ENCODE results near the gene SLC25A51.
"Not testable (repeated sequence)": the region's sequence is repeated elsewhere in the genome, so short reads cannot be mapped to it uniquely, and the experiment has no call there.

DNA sequence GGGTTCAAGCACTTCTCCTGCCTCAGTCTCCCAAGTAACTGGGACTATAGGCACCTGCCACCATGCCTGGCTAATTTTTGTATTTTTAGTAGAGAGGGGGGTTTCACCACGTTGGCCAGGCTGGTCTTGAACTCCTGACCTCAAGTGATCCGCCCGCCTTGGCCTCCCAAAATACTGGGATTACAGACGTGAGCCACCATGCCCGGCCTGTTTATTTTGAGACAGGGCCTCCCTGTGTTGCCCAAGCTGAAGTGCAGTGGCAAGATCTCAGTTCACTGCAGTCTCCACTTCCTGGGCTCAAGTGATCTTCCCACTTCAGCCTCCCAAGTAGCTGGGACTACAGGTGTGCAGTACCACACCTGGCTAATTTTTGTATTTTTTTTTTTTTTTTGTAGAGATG, 5.9 kb upstream of the SLC25A51 start:
- not testable (repeated sequence) for TF ChIP-seq ZNF274 (IDR thresholded peaks at IDR 0.05; ENCODE audit: low read depth, low read length); YY1 (IDR thresholded peaks at IDR 0.05; ENCODE audit: insufficient read depth, insufficient read length)

Measured in NT2/D1 (cell line).